Measurements from ENCODE around the gene ZBTB40.

Gene ZBTB40

GRCh38 chr1:22518379-22518778 is 66.7 kb downstream of the ZBTB40 start:
- peaks cover 47% of the 10 kb centered on the region for H3K36me3 Mint-ChIP-seq (ENCODE audit: low read depth)

DNA sequence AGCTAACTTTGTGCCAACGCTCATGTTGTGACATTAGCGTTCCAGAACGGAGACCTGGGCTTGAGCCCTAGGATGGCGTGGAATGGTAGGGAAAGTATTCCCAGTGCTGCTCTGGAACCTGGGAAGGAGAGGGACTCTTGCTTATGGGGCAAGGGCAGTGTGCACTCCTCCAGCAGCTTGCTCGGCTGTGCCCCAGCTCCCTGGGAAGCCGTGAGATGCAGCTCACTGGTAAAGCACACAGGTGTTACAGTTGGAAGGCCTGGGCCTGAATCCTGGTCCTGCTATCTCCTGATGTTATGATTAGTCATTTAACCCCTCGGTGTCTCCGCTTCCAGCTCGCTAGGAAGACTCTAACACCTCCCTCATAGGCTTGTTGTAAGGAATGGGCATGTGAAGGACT is 69.2 kb downstream of the ZBTB40 start:
- no peaks in the 10 kb centered on the region for H3K4me1 Mint-ChIP-seq
- DNase-seq = no peak
- H3K9me3 Mint-ChIP-seq = no peaks in the 10 kb centered on the region
- no peak overlapping the region for H3K27ac Mint-ChIP-seq
- ATAC-seq = no peak
- peaks cover 46% of the 10 kb centered on the region for H3K36me3 Mint-ChIP-seq (ENCODE audit: low read depth)
- H3K4me3 Mint-ChIP-seq = no peak overlapping the region
- H3K27me3 Mint-ChIP-seq = no peaks in the 10 kb centered on the region

More at GRCh38 chr1:22518379-22518778, 66.7 kb downstream of the ZBTB40 start:
- no peak for DNase-seq
- no peak overlapping the region for H3K4me3 Mint-ChIP-seq
- no peak for ATAC-seq
- H3K4me1 Mint-ChIP-seq = no peaks in the 10 kb centered on the region
- H3K27me3 Mint-ChIP-seq = no peaks in the 10 kb centered on the region
- H3K27ac Mint-ChIP-seq = no peak overlapping the region
- H3K9me3 Mint-ChIP-seq = no peaks in the 10 kb centered on the region

DNA sequence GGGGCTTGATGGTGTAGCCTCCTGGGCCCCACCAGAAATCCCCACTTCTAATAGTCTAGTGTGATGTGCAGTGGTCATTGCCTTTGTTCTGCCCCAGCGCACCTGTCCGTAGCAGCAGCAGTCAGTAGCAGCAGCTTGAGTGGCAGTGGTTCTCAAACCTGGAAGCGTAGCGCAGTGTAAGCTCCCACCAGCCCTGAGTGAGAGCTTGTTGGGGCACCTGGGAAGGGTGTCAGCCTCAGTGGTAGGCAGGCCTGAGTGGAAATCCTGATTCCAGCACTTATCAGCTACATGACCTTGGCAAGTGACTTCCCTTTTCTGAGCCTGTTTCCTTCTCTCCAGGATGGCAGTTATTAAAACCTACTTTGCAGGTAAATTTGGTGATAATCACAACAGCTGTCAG is 70.0 kb downstream of the ZBTB40 start:
- Mint-ChIP-seq H3K4me3 (no peak overlapping the region), H3K4me1 (no peaks in the 10 kb centered on the region), H3K9me3 (no peaks in the 10 kb centered on the region), H3K27me3 (no peaks in the 10 kb centered on the region), H3K27ac (no peak overlapping the region), H3K36me3 (ENCODE audit: low read depth) (peaks cover 45% of the 10 kb centered on the region)
- ATAC-seq (no peak), DNase-seq (no peak)

DNA sequence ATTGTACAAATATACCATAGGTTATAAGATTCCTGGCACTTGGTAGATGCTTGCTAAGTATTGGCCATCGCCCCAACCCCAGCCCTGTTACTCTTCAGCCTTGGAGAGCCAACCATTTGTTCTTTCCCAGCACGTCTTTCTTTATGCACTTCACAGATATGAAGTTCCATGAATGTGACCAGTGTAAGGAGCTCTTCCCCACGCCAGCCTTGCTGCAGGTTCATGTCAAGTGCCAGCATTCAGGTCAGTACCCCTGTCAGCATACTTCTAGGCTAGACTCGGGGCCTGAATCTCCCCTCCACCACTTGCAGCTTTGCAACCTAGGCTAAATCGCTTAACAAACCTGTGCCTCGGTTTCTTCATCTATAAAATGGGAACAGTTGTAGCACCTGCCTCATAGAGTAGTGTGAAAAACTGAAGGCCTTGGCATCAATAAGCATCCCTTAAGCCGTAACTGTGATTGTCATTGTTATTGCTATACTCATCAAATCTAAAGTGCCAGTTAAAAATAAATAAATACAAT is 70.6 kb downstream of the ZBTB40 start:
- no peak overlapping the region for H3K4me3 Mint-ChIP-seq
- H3K4me1 Mint-ChIP-seq = no peaks in the 10 kb centered on the region
- peaks cover 45% of the 10 kb centered on the region for H3K36me3 Mint-ChIP-seq (ENCODE audit: low read depth)
- ATAC-seq (no peak), DNase-seq (no peak)
- no peaks in the 10 kb centered on the region for H3K27me3 Mint-ChIP-seq
- no peaks in the 10 kb centered on the region for H3K9me3 Mint-ChIP-seq
- no peak overlapping the region for H3K27ac Mint-ChIP-seq

DNA sequence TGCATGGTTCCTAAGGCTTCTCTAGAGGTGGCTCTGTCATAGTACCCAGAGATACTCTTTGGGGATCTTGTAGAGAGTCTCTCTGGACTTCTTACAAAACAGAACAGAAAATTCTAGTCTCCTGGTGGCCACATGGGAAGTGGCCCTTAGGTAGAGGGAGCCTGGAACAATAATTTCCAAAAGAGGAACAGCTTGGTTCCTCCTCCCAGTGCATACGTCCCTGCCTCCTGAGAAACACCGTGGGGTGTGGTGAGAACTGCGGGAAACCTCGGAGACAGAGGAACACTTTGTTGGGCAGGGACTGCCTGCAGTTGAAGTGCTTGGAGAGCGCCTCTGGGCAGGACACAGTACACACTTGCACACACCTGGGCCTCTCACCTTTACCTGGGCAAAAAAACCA is 72.8 kb downstream of the ZBTB40 start:
- Mint-ChIP-seq H3K4me1 (no peaks in the 10 kb centered on the region), H3K9me3 (no peaks in the 10 kb centered on the region), H3K4me3 (no peak overlapping the region), H3K36me3 (ENCODE audit: low read depth) (peaks cover 39% of the 10 kb centered on the region), H3K27me3 (no peaks in the 10 kb centered on the region), H3K27ac (no peak overlapping the region)
- ATAC-seq = no peak
- DNase-seq = no peak

DNA sequence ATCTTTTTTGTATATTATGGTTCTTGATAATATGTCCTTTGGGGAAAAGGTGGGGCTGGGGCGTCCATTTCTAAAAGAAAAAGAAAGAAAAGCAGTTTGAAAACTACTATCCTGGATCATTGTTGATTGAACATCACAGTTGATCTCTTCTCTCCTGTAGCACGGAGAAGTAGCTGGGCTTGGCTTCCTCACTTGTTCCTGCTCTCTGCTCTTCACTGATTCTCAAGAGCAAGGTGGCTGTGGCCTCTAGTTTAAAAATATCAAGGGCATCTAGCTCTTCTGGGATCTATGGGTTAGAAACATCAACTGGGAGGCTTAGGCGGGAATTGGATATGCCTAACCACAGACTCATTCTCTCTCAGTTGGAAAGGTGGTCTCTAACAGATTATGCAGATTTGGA is 73.6 kb downstream of the ZBTB40 start:
- Mint-ChIP-seq H3K4me1 (no peaks in the 10 kb centered on the region), H3K9me3 (no peaks in the 10 kb centered on the region), H3K4me3 (no peak overlapping the region), H3K36me3 (ENCODE audit: low read depth) (peaks cover 36% of the 10 kb centered on the region), H3K27ac (no peak overlapping the region), H3K27me3 (no peaks in the 10 kb centered on the region)
- ATAC-seq (no peak), DNase-seq (no peak)

DNA sequence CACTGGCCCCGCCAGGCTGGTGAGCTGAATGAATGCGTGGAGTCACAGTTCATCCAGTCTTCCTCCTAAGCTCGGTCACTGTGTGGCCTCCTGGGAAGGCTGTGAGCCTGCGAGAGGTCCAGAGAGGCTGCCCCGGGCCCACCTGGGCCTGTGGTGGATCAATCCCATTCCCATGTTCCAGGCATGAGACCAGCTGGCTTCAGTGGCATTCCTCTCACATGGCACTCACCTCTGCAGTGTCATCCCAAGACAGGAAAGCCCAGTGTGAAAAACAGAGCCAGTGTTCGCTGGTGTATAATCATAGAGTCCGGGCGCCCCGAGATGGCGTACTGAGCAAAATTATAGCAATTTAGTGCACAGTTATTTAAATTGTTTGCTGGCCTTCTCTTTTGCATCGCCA is 74.0 kb downstream of the ZBTB40 start:
- Mint-ChIP-seq H3K4me1 (no peaks in the 10 kb centered on the region), H3K9me3 (no peaks in the 10 kb centered on the region), H3K36me3 (ENCODE audit: low read depth) (peaks cover 35% of the 10 kb centered on the region), H3K27ac (no peak overlapping the region), H3K27me3 (no peaks in the 10 kb centered on the region), H3K4me3 (no peak overlapping the region)
- ATAC-seq (no peak), DNase-seq (no peak)

- Mint-ChIP-seq H3K4me3 (no peak overlapping the region), H3K36me3 (ENCODE audit: low read depth) (peaks cover 35% of the 10 kb centered on the region), H3K9me3 (no peaks in the 10 kb centered on the region), H3K4me1 (no peaks in the 10 kb centered on the region), H3K27me3 (no peaks in the 10 kb centered on the region), H3K27ac (no peak overlapping the region)
- DNase-seq = no peak
- ATAC-seq = no peak
Measured at GRCh38 chr1:22526098-22526497, 74.4 kb downstream of the ZBTB40 start.

- Mint-ChIP-seq H3K4me3 (no peak overlapping the region), H3K36me3 (ENCODE audit: low read depth) (peaks cover 32% of the 10 kb centered on the region), H3K27ac (no peak overlapping the region), H3K27me3 (no peaks in the 10 kb centered on the region), H3K4me1 (no peaks in the 10 kb centered on the region), H3K9me3 (no peaks in the 10 kb centered on the region)
- DNase-seq (no peak), ATAC-seq (no peak)
Measured at GRCh38 chr1:22526677-22527076, 75.0 kb downstream of the ZBTB40 start.

- Mint-ChIP-seq H3K4me3 (no peak overlapping the region), H3K4me1 (no peaks in the 10 kb centered on the region), H3K27ac (no peak overlapping the region), H3K36me3 (ENCODE audit: low read depth) (peaks cover 30% of the 10 kb centered on the region), H3K27me3 (no peaks in the 10 kb centered on the region), H3K9me3 (no peaks in the 10 kb centered on the region)
- ATAC-seq = no peak
- DNase-seq = no peak
Measured at GRCh38 chr1:22527122-22527521, 75.5 kb downstream of the ZBTB40 start.

DNA sequence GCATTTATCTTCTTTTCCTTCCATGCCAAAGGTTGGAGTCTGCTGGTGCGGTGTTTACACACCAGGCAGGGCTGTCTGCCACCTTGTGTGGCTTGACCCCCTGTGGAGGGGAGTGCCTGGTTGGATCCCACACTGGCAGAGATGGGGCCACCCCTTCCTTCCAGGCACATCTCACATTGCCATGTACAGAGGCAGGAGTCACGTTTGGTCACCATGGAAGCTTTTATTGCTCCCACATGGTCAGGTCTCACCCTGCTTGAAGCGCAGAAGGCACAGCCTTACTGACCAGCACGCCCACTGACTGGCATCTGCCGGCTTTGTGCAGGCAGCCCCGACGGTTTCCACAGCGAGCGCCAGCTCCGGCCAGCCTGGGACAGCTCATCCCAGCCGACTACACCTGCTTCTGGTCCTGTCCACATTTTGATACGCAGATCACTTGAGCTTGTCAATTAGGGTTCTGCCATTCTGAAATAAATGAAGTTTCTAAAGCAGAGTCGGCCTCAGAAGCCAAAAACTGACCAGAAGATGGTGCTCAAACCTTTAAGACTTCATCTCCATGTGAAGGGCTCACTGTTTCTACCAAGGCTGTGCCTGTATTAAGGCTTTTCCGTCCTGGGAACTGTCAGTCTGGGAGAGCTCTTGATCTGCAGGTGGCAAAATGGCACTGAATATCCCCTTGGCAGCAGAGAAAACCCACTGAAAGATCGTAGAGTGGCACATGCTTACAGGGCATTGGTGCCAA is 76.1 kb downstream of the ZBTB40 start:
- H3K27ac Mint-ChIP-seq = no peak overlapping the region
- H3K36me3 Mint-ChIP-seq (ENCODE audit: low read depth) = peaks cover 26% of the 10 kb centered on the region
- DNase-seq = no peak
- no peak overlapping the region for H3K4me3 Mint-ChIP-seq
- no peaks in the 10 kb centered on the region for H3K9me3 Mint-ChIP-seq
- ATAC-seq = no peak
- H3K27me3 Mint-ChIP-seq = no peaks in the 10 kb centered on the region
- no peaks in the 10 kb centered on the region for H3K4me1 Mint-ChIP-seq

DNA sequence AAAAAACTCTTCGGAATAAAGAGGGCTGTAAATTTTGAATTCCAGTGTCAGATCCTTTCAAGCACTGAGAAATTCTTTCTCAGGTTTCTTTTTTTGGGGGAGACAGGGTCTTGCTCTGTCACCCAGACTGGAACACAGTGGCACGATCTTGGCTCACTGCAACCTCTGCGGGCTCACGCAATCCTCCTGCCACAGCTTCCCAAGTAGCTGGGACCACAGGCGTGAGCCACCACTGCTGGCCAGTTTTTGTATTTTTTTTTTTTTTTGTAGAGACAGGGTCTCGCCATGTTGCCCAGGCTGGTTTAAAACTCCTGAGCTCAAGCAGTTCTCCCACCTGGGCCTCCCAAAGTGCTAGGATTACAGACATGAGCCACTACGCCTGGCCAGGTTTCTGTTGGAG is 76.8 kb downstream of the ZBTB40 start:
- H3K27ac Mint-ChIP-seq = no peak overlapping the region
- DNase-seq = no peak
- H3K9me3 Mint-ChIP-seq = no peaks in the 10 kb centered on the region
- H3K4me1 Mint-ChIP-seq = no peaks in the 10 kb centered on the region
- H3K36me3 Mint-ChIP-seq (ENCODE audit: low read depth) = peaks cover 21% of the 10 kb centered on the region
- no peak for ATAC-seq
- no peaks in the 10 kb centered on the region for H3K27me3 Mint-ChIP-seq
- H3K4me3 Mint-ChIP-seq = no peak overlapping the region

- no peak for DNase-seq
- no peak overlapping the region for H3K4me3 Mint-ChIP-seq
- H3K9me3 Mint-ChIP-seq = no peaks in the 10 kb centered on the region
- no peaks in the 10 kb centered on the region for H3K4me1 Mint-ChIP-seq
- no peaks in the 10 kb centered on the region for H3K27me3 Mint-ChIP-seq
- ATAC-seq = no peak
- H3K36me3 Mint-ChIP-seq (ENCODE audit: low read depth) = peaks cover 9% of the 10 kb centered on the region
- H3K27ac Mint-ChIP-seq = no peak overlapping the region
Measured at GRCh38 chr1:22529901-22530621, 78.4 kb downstream of the ZBTB40 start.

- Mint-ChIP-seq H3K27me3 (no peaks in the 10 kb centered on the region), H3K27ac (no peak overlapping the region), H3K36me3 (ENCODE audit: low read depth) (peaks cover 5% of the 10 kb centered on the region), H3K4me3 (no peak overlapping the region), H3K4me1 (no peaks in the 10 kb centered on the region), H3K9me3 (no peaks in the 10 kb centered on the region)
- ATAC-seq = no peak
- no peak for DNase-seq
Measured at GRCh38 chr1:22530715-22531114, 79.1 kb downstream of the ZBTB40 start.

DNA sequence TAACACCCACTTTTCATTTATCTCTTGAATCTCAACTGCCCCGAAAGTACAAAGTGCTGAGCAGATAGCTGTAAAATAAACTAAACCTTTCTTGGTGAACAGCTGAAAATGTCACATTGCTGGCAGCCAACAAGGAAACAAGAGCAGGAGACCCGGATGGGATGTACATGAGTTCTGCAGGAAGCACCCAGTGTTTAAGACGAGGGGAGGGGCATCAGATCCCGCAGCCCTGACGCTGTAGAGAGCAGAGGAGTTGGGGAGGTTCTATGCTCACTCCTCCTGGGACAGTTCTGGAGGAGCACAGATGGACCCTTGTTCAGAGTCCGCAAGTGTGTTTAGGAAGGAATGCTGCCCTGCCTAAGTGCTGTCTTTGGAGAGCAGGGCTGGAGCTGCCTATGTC is 79.6 kb downstream of the ZBTB40 start:
- H3K4me1 Mint-ChIP-seq = no peaks in the 10 kb centered on the region
- no peak for ATAC-seq
- no peak for DNase-seq
- no peak overlapping the region for H3K27ac Mint-ChIP-seq
- peaks cover 5% of the 10 kb centered on the region for H3K36me3 Mint-ChIP-seq (ENCODE audit: low read depth)
- H3K27me3 Mint-ChIP-seq = no peaks in the 10 kb centered on the region
- H3K4me3 Mint-ChIP-seq = no peak overlapping the region
- no peaks in the 10 kb centered on the region for H3K9me3 Mint-ChIP-seq

Data from activated naive CD8-positive, alpha-beta T cell treated with anti-CD3 and anti-CD28 coated beads, Interleukin-2, amount 50 U/mL, for 24 hours (primary cell).